Astrocyte (in vitro differentiated cells and primary cell): Measurements from ENCODE around the gene ELK3.

Source experiments
- CTCF ChIP-seq: IDR thresholded peaks from 2 replicates; pipeline ENCODE4 v1.5.1; 2011; ENCODE audit warnings: low read depth, mild to moderate bottlenecking, inconsistent platforms, low read length, moderate library complexity; ENCODE audit not compliant: insufficient read depth
- EZH2 ChIP-seq: IDR thresholded peaks from 2 replicates; pipeline ENCODE4 v1.6.1; 2012; ENCODE audit warnings: mild to moderate bottlenecking, low read length, inconsistent platforms; ENCODE audit not compliant: insufficient read depth

DNA sequence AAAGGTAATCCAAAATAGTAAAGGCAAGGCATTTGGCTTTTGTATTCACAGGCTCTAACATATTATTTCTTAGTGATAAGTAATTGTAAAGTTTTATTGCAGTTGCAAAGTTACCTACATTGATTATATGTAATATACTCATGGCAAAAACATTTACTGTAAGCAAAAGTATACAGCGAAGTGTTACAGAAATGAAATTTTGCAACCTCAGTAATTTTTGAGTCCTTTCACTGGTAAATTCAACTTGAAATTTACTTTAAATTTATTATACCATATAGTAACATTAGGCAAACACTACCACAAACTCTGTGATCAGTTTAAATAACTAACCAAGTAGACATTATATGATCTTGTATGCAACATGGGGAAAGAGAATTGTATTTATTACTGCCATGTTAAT lies 117.0 kb downstream of the ELK3 start:
- no peak for TF ChIP-seq CTCF
- no peak for TF ChIP-seq EZH2
